Right lobe of liver (tissue), 4 donors: Measurements from ENCODE around the gene TOMM20.
"Not testable (repeated sequence)": the region's sequence is repeated elsewhere in the genome, so short reads cannot be mapped to it uniquely, and the experiment has no call there.

Experiments used
- POLR2A ChIP-seq: fragments of 450-650 bp; IDR thresholded peaks from one replicate; pipeline ENCODE4 v1.6.1; 2017; ENCODE audit warnings: antibody characterized with exemption, mild to moderate bottlenecking
- TF ChIP-seq, protein P1 (sequence below), 4 donors: fragments of 200-600 bp in 3 of 4; fragments of 450-650 bp in 1 of 4; IDR thresholded peaks; one replicate each; pipeline versions ENCODE4 v1.5.1 to v1.8.0; 2016 to 2022; ENCODE audit warnings: antibody characterized with exemption in 4 of 4, mild to moderate bottlenecking in 2 of 4
- donor health status: DM: no; HTN: no; CAD: no.
- donor health status: DM: no; HTN: no; CAD: no.
- donor health status: DM: no; HTN: yes; CAD: no.

DNA sequence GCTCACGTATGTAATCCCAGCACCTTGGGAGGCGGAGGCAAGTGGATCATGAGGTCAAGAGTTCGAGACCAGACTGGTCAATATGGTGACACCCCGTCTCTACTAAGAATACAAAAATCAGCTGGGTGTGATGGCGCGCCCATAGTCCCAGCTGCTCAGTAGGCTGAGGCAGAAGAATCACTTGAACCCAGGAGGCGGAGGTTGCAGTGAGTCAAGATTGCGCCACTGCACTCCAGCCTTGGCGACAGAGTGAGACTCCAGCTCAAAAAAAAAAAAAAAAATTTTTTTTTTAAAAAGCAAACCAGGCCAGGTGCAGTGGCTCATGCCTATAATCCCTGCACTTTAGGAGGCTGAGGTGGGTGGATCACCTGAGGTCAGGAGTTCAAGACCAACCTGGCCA, 30.6 kb upstream of the TOMM20 start:
- not testable (repeated sequence) for TF ChIP-seq POLR2A
- TF ChIP-seq, protein P1, sequence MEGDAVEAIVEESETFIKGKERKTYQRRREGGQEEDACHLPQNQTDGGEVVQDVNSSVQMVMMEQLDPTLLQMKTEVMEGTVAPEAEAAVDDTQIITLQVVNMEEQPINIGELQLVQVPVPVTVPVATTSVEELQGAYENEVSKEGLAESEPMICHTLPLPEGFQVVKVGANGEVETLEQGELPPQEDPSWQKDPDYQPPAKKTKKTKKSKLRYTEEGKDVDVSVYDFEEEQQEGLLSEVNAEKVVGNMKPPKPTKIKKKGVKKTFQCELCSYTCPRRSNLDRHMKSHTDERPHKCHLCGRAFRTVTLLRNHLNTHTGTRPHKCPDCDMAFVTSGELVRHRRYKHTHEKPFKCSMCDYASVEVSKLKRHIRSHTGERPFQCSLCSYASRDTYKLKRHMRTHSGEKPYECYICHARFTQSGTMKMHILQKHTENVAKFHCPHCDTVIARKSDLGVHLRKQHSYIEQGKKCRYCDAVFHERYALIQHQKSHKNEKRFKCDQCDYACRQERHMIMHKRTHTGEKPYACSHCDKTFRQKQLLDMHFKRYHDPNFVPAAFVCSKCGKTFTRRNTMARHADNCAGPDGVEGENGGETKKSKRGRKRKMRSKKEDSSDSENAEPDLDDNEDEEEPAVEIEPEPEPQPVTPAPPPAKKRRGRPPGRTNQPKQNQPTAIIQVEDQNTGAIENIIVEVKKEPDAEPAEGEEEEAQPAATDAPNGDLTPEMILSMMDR (IDR thresholded peaks at IDR 0.05) = not testable (repeated sequence)
